GM23338 (cell line): ENCODE data around the gene CLEC1A. TPM values are rescaled to one million over a fixed set of nuclear protein-coding genes. Genes with fewer than 3 reads are reported as not detected.

Experiments
- ATAC-seq: fragments of 200-7000 bp; cut with Tn5 transposase; 3 replicates; pipeline ENCODE4 v1.9.1; 2020
- DNase-seq: peaks from one replicate; pipeline ENCODE4 v3.0.0-alpha.2; 2015; ENCODE audit warnings: low spot score
- H2AFZ ChIP-seq: fragments of 200-600 bp; sonication (generic); 2 replicates; pipeline ENCODE4 v1.8.0; 2016; ENCODE audit warnings: antibody characterized with exemption, mild to moderate bottlenecking, moderate library complexity
- H3F3A ChIP-seq: fragments of 200-600 bp; sonication (generic); replicated peaks from 2 replicates; pipeline ENCODE4 v1.8.0; 2017; ENCODE audit warnings: antibody characterized with exemption, mixed run types, low read depth
- H3K27ac ChIP-seq: fragments of 200-600 bp; sonication (generic); 2 replicates; pipeline ENCODE4 v1.6.1; 2016; ENCODE audit warnings: low read depth
- H3K27me3 ChIP-seq: fragments of 200-600 bp; sonication (generic); 2 replicates; pipeline ENCODE4 v1.8.0; 2016; ENCODE audit warnings: mild to moderate bottlenecking, mixed run types, moderate library complexity; ENCODE audit not compliant: insufficient read depth
- H3K36me3 ChIP-seq: fragments of 200-600 bp; sonication (generic); 2 replicates; pipeline ENCODE4 v1.8.0; 2016; ENCODE audit warnings: mild to moderate bottlenecking; ENCODE audit not compliant: insufficient read depth
- H3K4me1 ChIP-seq: fragments of 200-600 bp; sonication (generic); 2 replicates; pipeline ENCODE4 v1.8.0; 2016; ENCODE audit warnings: mild to moderate bottlenecking, moderate library complexity; ENCODE audit not compliant: insufficient read depth
- H3K4me2 ChIP-seq: fragments of 200-600 bp; sonication (generic); 2 replicates; pipeline ENCODE4 v1.7.1; 2017; ENCODE audit warnings: mixed run types
- H3K4me3 ChIP-seq: fragments of 200-600 bp; sonication (generic); 2 replicates; pipeline ENCODE4 v1.6.1; 2016; ENCODE audit warnings: mixed run types
- H3K79me2 ChIP-seq: fragments of 200-600 bp; sonication (generic); replicated peaks from 2 replicates; pipeline ENCODE4 v1.8.0; 2017; ENCODE audit warnings: mild to moderate bottlenecking; ENCODE audit not compliant: insufficient read depth
- H3K9me2 ChIP-seq: fragments of 200-600 bp; sonication (generic); 2 replicates; pipeline ENCODE4 v1.8.0; 2017; ENCODE audit not compliant: insufficient read depth
- H4K20me1 ChIP-seq: fragments of 200-600 bp; sonication (generic); replicated peaks from 2 replicates; pipeline ENCODE4 v1.8.0; 2017; ENCODE audit warnings: mild to moderate bottlenecking; ENCODE audit not compliant: insufficient read depth
- H3K27ac Mint-ChIP-seq: 2 replicates; pipeline ENCODE4 v1.8.0; 2020; ENCODE audit warnings: inconsistent platforms, mild to moderate bottlenecking, moderate library complexity, mixed read lengths
- H3K27me3 Mint-ChIP-seq: 3 replicates; pipeline ENCODE4 v1.8.0; 2022; ENCODE audit warnings: low read depth, mild to moderate bottlenecking, moderate library complexity, mixed read lengths, inconsistent platforms; ENCODE audit not compliant: insufficient read depth, poor library complexity
- H3K36me3 Mint-ChIP-seq: 3 replicates; pipeline ENCODE4 v1.8.0; 2021; ENCODE audit warnings: low read depth, mild to moderate bottlenecking, inconsistent platforms, moderate library complexity, mixed read lengths
- H3K4me1 Mint-ChIP-seq: 3 replicates; pipeline ENCODE4 v1.8.0; 2020; ENCODE audit warnings: mild to moderate bottlenecking, inconsistent platforms, mixed read lengths
- H3K4me3 Mint-ChIP-seq: 3 replicates; pipeline ENCODE4 v1.8.0; 2021; ENCODE audit warnings: moderate library complexity, mild to moderate bottlenecking, inconsistent platforms, mixed read lengths
- H3K9me3 Mint-ChIP-seq: 3 replicates; pipeline ENCODE4 v1.8.0; 2020; ENCODE audit warnings: moderate library complexity, mild to moderate bottlenecking, inconsistent platforms, mixed read lengths
- JUNB ChIP-seq: IDR thresholded peaks from one replicate; pipeline ENCODE4 v1.6.1; 2016; ENCODE audit warnings: antibody characterized with exemption; ENCODE audit not compliant: unreplicated experiment
- NANOG ChIP-seq: IDR thresholded peaks from 2 replicates; pipeline ENCODE4 v1.6.1; 2016; ENCODE audit warnings: antibody characterized with exemption, borderline replicate concordance
- REST ChIP-seq: IDR thresholded peaks from one replicate; pipeline ENCODE4 v1.6.1; 2018; ENCODE audit warnings: antibody characterized with exemption; ENCODE audit not compliant: unreplicated experiment
- ZNF331 ChIP-seq: fragments of 250-450 bp; sonication (Bioruptor Pico); IDR thresholded peaks from 2 replicates; pipeline ENCODE4 v1.5.0; 2020; ENCODE audit warnings: low read depth, mild to moderate bottlenecking, moderate library complexity
- polyA plus RNA-seq: library from polyadenylated mRNA; unstranded; fragments of >200 nt; fragmentation: Nextera tagmentation; extraction: Ambion mirVana; gene quantifications from 2 replicates; pipeline ENCODE4 v1.2.1, GENCODE V29; 2016
- total RNA-seq: library from RNA; depleted of rRNA; stranded (reverse); fragments of >200 nt; shearing (Covaris generic); gene quantifications from 2 replicates; pipeline ENCODE4 v1.2.3, GENCODE V29; 2014
- TF ChIP-seq, protein P1 (sequence below), 2 experiments: fragments of 200-600 bp in 1 of 2; sonication (generic) in 1 of 2; conservative IDR thresholded peaks; 2 replicates each; pipeline versions ENCODE4 v1.5.1 to v1.6.1; 2016 to 2017; ENCODE audit warnings: antibody characterized with exemption in 2 of 2, low read depth in 2 of 2, mild to moderate bottlenecking in 2 of 2, moderate library complexity in 1 of 2

The CLEC1A gene
- total and polyA plus RNA-seq, 2 experiments from 2014 or later = 1.1 TPM; not detected in 1

DNA sequence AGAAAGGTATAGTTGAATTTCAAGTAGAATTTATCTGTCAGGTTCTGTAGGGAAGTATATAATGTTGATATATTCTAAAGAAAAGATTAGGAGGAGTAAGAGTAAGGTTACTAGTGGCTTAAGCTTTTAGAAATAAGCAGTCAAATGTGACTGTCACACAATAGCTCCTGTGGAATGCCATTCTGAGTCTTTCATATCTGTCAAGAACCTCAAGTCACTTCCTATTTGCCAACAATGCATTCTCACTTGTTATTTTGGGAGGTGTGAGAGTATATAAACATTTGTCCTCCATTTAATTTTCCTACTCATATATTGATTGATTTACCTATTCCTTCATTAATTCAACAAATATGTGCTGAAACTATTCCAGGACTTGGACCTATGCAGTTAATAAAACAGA is 56.6 kb downstream of the CLEC1A start:
- H3K36me3 ChIP-seq = no peaks in the 10 kb centered on the region
- Mint-ChIP-seq H3K36me3 (no peaks in the 10 kb centered on the region), H3K4me3 (no peak overlapping the region), H3K27me3 (peaks cover 2% of the 10 kb centered on the region), H3K4me1 (no peaks in the 10 kb centered on the region), H3K9me3 (no peaks in the 10 kb centered on the region), H3K27ac (no peak overlapping the region)
- TF ChIP-seq REST = no peak
- no peak for TF ChIP-seq ZNF331 (CRISPR knock-in tag)
- TF ChIP-seq JUNB = no peak
- TF ChIP-seq NANOG = no peak
- no peak overlapping the region for H3K27ac ChIP-seq
- ATAC-seq = no peak
- DNase-seq = no peak
- H3K79me2 ChIP-seq = no peaks in the 10 kb centered on the region
- H3K4me3 ChIP-seq = no peak overlapping the region
- no peak overlapping the region for H2AFZ ChIP-seq
- H3K4me1 ChIP-seq = no peaks in the 10 kb centered on the region
- no peaks in the 10 kb centered on the region for H3K27me3 ChIP-seq
- H4K20me1 ChIP-seq = no peaks in the 10 kb centered on the region
- H3K4me2 ChIP-seq = no peak overlapping the region
- H3K9me2 ChIP-seq = no peaks in the 10 kb centered on the region
- no peaks in the 10 kb centered on the region for H3F3A ChIP-seq

DNA sequence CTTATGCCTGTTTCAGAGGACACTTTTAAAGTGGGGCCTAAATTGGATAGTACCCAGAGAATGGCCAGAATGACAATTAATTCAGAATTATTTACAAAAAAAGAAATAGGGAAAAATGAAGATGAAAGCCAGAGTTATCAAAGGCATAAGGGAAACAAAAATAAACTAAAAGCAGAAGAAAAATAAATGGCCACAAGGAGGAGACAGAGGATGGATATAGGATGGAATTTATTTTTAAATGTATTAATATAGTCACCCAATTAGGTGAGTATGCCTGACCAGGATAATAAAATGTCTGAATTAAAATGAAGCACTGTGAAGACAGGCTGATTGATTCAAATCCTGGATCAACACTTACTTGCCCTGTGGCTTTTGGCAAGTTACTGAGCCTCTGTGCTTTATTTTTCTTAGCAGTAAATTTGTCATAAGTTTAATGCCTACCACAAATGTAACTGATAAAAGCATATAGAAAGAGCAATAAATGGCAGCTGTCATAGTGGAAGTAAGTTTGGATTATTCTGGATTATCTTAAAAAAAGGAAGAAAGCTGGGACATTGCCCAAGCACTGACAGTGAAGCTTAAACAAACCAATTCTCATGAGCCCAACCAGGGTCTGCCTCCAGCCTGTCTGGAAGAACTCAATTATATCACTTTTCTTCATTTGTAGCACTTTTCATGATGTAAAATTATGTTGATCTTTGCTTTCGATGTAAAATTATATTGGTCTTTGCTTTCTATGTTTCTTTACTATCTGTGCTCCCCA is 64.8 kb downstream of the CLEC1A start:
- no peak overlapping the region for H2AFZ ChIP-seq
- no peak for ATAC-seq
- no peaks in the 10 kb centered on the region for H3K79me2 ChIP-seq
- H3K27me3 ChIP-seq = no peaks in the 10 kb centered on the region
- H3K36me3 ChIP-seq = no peaks in the 10 kb centered on the region
- no peak overlapping the region for H3K4me2 ChIP-seq
- Mint-ChIP-seq H3K4me1 (peaks cover 11% of the 10 kb centered on the region; the same call in 2 of the 3 replicates), H3K36me3 (no peaks in the 10 kb centered on the region; the same call in 2 of the 3 replicates), H3K27ac (no peak overlapping the region), H3K4me3 (no peak overlapping the region), H3K9me3 (peaks cover 9% of the 10 kb centered on the region; the same call in 2 of the 3 replicates), H3K27me3 (peaks cover under 1% of the 10 kb centered on the region)
- DNase-seq = peak; percentile 30
- TF ChIP-seq JUNB = no peak
- TF ChIP-seq, protein P1, sequence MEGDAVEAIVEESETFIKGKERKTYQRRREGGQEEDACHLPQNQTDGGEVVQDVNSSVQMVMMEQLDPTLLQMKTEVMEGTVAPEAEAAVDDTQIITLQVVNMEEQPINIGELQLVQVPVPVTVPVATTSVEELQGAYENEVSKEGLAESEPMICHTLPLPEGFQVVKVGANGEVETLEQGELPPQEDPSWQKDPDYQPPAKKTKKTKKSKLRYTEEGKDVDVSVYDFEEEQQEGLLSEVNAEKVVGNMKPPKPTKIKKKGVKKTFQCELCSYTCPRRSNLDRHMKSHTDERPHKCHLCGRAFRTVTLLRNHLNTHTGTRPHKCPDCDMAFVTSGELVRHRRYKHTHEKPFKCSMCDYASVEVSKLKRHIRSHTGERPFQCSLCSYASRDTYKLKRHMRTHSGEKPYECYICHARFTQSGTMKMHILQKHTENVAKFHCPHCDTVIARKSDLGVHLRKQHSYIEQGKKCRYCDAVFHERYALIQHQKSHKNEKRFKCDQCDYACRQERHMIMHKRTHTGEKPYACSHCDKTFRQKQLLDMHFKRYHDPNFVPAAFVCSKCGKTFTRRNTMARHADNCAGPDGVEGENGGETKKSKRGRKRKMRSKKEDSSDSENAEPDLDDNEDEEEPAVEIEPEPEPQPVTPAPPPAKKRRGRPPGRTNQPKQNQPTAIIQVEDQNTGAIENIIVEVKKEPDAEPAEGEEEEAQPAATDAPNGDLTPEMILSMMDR (conservative IDR thresholded peaks at IDR 0.05; ENCODE audit: low read depth in 2 of 2) = peak in 1 of 2 experiments; percentile 71
- no peaks in the 10 kb centered on the region for H4K20me1 ChIP-seq
- H3K4me1 ChIP-seq = no peaks in the 10 kb centered on the region
- H3F3A ChIP-seq = no peaks in the 10 kb centered on the region
- no peak overlapping the region for H3K27ac ChIP-seq
- no peak overlapping the region for H3K4me3 ChIP-seq
- H3K9me2 ChIP-seq = 0 out of 2 replicates have a peak, but pooled peaks cover 8% of the 10 kb centered on the region
